SK-N-SH (cell line): ENCODE results near the gene TP53BP2. TPM values are rescaled to one million over a fixed set of nuclear protein-coding genes. Genes with fewer than 3 reads are reported as not detected.
A peak's percentile ranks its signal among the peaks of the same experiment; 100 is the strongest.

Source experiments
- CTCF ChIA-PET: fragments of 300-600, 350-600 bp; formaldehyde crosslinking; extraction: SDS; loops from one replicate; lab custom pipeline; 2021; lab: Yijun Ruan, JAX
- POLR2A ChIA-PET: fragments of 350-600 bp; sonication (Branson Sonifier 250); formaldehyde crosslinking; extraction: SDS; loops from one replicate; lab custom pipeline; 2020; ENCODE audit warnings: antibody characterized with exemption, inconsistent platforms; lab: Yijun Ruan, JAX
- DNase-seq: peaks from one replicate; pipeline ENCODE4 v3.0.0; 2012
- H2AFZ ChIP-seq: fragments of 200-600 bp; sonication (generic); 2 replicates; pipeline ENCODE4 v1.8.1; 2016; ENCODE audit warnings: antibody characterized with exemption, mild to moderate bottlenecking, low read depth
- H3F3A ChIP-seq: fragments of 200-600 bp; sonication (generic); replicated peaks from 2 replicates; pipeline ENCODE3; 2016; ENCODE audit warnings: antibody characterized with exemption, mild to moderate bottlenecking; ENCODE audit not compliant: insufficient read depth
- H3K27ac ChIP-seq, 2 experiments: fragments of 200-500 bp in 1 of 2; fragments of 200-600 bp in 1 of 2; sonication (Bioruptor generic) in 1 of 2; sonication (generic), shearing (Covaris generic) in 1 of 2; 2 replicates each; pipeline versions ENCODE4 v1.5.1 to v1.6.1; 2014 to 2016; ENCODE audit warnings: low read depth in 2 of 2, inconsistent platforms in 1 of 2, low read length in 1 of 2, mild to moderate bottlenecking in 1 of 2, mixed read lengths in 1 of 2
- H3K27me3 ChIP-seq: fragments of 200-600 bp; sonication (generic), shearing (Covaris generic); 2 replicates; pipeline ENCODE4 v1.6.1; 2016; ENCODE audit warnings: mixed run types; ENCODE audit not compliant: insufficient read depth
- H3K36me3 ChIP-seq, 2 experiments: fragments of 200-500 bp in 1 of 2; fragments of 200-600 bp in 1 of 2; sonication (Bioruptor generic) in 1 of 2; sonication (generic) in 1 of 2; replicated peaks in 1 of 2; 2 replicates each; pipeline versions ENCODE3 to v1.5.1; 2014 to 2016; ENCODE audit warnings: low read length in 1 of 2, mild to moderate bottlenecking in 1 of 2; ENCODE audit not compliant: insufficient read depth in 2 of 2, control insufficient read depth in 1 of 2
- H3K4me1 ChIP-seq, 2 experiments: fragments of 200-500 bp in 1 of 2; fragments of 200-600 bp in 1 of 2; sonication (Bioruptor generic) in 1 of 2; sonication (generic), shearing (Covaris generic) in 1 of 2; 2 replicates each; pipeline versions ENCODE4 v1.5.1 to v1.6.1; 2014 to 2016; ENCODE audit warnings: low read depth in 1 of 2, low read length in 1 of 2, mixed run types in 1 of 2; ENCODE audit not compliant: insufficient read depth in 2 of 2, control insufficient read depth in 1 of 2
- H3K4me2 ChIP-seq: fragments of 200-600 bp; sonication (generic), shearing (Covaris generic); 2 replicates; pipeline ENCODE4 v1.6.1; 2017; ENCODE audit warnings: mixed run types
- H3K4me3 ChIP-seq, 2 experiments: fragments of 200-500 bp in 1 of 2; fragments of 200-600 bp in 1 of 2; sonication (Bioruptor generic) in 1 of 2; sonication (generic), shearing (Covaris generic) in 1 of 2; 2 replicates each; pipeline versions ENCODE4 v1.5.1 to v1.8.1; 2014 to 2016; ENCODE audit warnings: low read depth in 2 of 2, inconsistent platforms in 1 of 2, low read length in 1 of 2, mild to moderate bottlenecking in 1 of 2, mixed read lengths in 1 of 2, moderate library complexity in 1 of 2
- H3K79me2 ChIP-seq: fragments of 200-600 bp; sonication (generic); 2 replicates; pipeline ENCODE4 v1.8.1; 2017; ENCODE audit warnings: mild to moderate bottlenecking; ENCODE audit not compliant: insufficient read depth
- H3K9ac ChIP-seq: fragments of 200-600 bp; sonication (generic); 2 replicates; pipeline ENCODE4 v1.6.1; 2017; ENCODE audit warnings: mixed run types
- H3K9me2 ChIP-seq: fragments of 200-600 bp; sonication (generic); 2 replicates; pipeline ENCODE4 v1.6.1; 2017; ENCODE audit warnings: mixed run types
- H3K9me3 ChIP-seq: fragments of 200-600 bp; sonication (generic); 2 replicates; pipeline ENCODE4 v1.6.1; 2017; ENCODE audit warnings: mixed run types, mild to moderate bottlenecking, moderate library complexity
- H4K20me1 ChIP-seq: fragments of 200-600 bp; sonication (generic); 2 replicates; pipeline ENCODE4 v1.6.1; 2017; ENCODE audit warnings: mild to moderate bottlenecking, mixed run types; ENCODE audit not compliant: insufficient read depth
- ELF1 ChIP-seq: IDR thresholded peaks from 2 replicates; pipeline ENCODE4 v1.4.0; 2012
- EP300 ChIP-seq, 2 experiments: IDR thresholded peaks; 2 replicates each; pipeline versions ENCODE4 v1.4.0 to v1.6.1; 2012; ENCODE audit warnings: borderline replicate concordance in 1 of 2, low read depth in 1 of 2, low read length in 1 of 2
- FOXM1 ChIP-seq: IDR thresholded peaks from 2 replicates; pipeline ENCODE4 v1.4.0; 2012; ENCODE audit warnings: low read depth, mild to moderate bottlenecking
- GABPA ChIP-seq: IDR thresholded peaks from 2 replicates; pipeline ENCODE4 v1.4.0; 2012; ENCODE audit warnings: low read depth, mild to moderate bottlenecking
- MAX ChIP-seq: IDR thresholded peaks from 2 replicates; pipeline ENCODE4 v1.4.0; 2012; ENCODE audit warnings: low read depth
- MXI1 ChIP-seq: IDR thresholded peaks from 2 replicates; pipeline ENCODE4 v1.6.1; 2012; ENCODE audit warnings: mild to moderate bottlenecking, low read depth, low read length, improper control_type of control experiment
- NRF1 ChIP-seq: IDR thresholded peaks from 2 replicates; pipeline ENCODE4 v1.6.1; 2012; ENCODE audit warnings: low read depth, mild to moderate bottlenecking, low read length
- PBX3 ChIP-seq: IDR thresholded peaks from 2 replicates; pipeline ENCODE4; 2012
- POLR2AphosphoS5 ChIP-seq: IDR thresholded peaks from 2 replicates; pipeline ENCODE4 v1.6.1; 2012; ENCODE audit warnings: low read depth, low read length
- RAD21 ChIP-seq: IDR thresholded peaks from 2 replicates; pipeline ENCODE4 v1.6.1; 2012; ENCODE audit warnings: mild to moderate bottlenecking, low read length
- RFX5 ChIP-seq: IDR thresholded peaks from 2 replicates; pipeline ENCODE4 v1.6.1; 2012; ENCODE audit warnings: mild to moderate bottlenecking, improper control_type of control experiment, low read length
- SIN3A ChIP-seq: IDR thresholded peaks from 2 replicates; pipeline ENCODE4 v1.6.1; 2012; ENCODE audit warnings: low read depth, mild to moderate bottlenecking, low read length, moderate library complexity, borderline replicate concordance
- SMC3 ChIP-seq: IDR thresholded peaks from 2 replicates; pipeline ENCODE4 v1.6.1; 2012; ENCODE audit warnings: low read depth, low read length, improper control_type of control experiment
- TAF1 ChIP-seq: IDR thresholded peaks from 2 replicates; pipeline ENCODE4 v1.6.1; 2012; ENCODE audit warnings: low read depth, mild to moderate bottlenecking, low read length, moderate library complexity, borderline replicate concordance
- TCF12 ChIP-seq: IDR thresholded peaks from 2 replicates; pipeline ENCODE4 v1.4.0; 2012
- USF1 ChIP-seq: IDR thresholded peaks from 2 replicates; pipeline ENCODE4 v1.4.0; 2012; ENCODE audit warnings: low read depth, borderline replicate concordance
- YY1 ChIP-seq: IDR thresholded peaks from 2 replicates; pipeline ENCODE4 v1.4.0; 2012; ENCODE audit warnings: low read depth, mild to moderate bottlenecking
- WGBS: methylation state at CpG from one replicate; pipeline ENCODE4 v1.1.6; 2017; ENCODE audit warnings: low lambda C conversion rate; 5-methylcytosine and 5-hydroxymethylcytosine counted together
- polyA plus RNA-seq, 3 experiments: library from polyadenylated mRNA; depleted of rRNA; stranded (reverse); fragments of >200 nt; gene quantifications; 2 replicates each; pipeline ENCODE4 v1.2.3, GENCODE V29; 2012
- TF ChIP-seq, protein P1 (sequence below): IDR thresholded peaks from 2 replicates; pipeline ENCODE4 v1.6.1; 2012; ENCODE audit warnings: mild to moderate bottlenecking, low read depth, low read length, moderate library complexity
- TF ChIP-seq, protein P2 (sequence below): fragments of 200-600 bp; sonication (generic); IDR thresholded peaks from 2 replicates; pipeline ENCODE4 v1.6.1; 2017; ENCODE audit warnings: antibody characterized with exemption, mild to moderate bottlenecking, moderate library complexity

TP53BP2 gene, protein sequence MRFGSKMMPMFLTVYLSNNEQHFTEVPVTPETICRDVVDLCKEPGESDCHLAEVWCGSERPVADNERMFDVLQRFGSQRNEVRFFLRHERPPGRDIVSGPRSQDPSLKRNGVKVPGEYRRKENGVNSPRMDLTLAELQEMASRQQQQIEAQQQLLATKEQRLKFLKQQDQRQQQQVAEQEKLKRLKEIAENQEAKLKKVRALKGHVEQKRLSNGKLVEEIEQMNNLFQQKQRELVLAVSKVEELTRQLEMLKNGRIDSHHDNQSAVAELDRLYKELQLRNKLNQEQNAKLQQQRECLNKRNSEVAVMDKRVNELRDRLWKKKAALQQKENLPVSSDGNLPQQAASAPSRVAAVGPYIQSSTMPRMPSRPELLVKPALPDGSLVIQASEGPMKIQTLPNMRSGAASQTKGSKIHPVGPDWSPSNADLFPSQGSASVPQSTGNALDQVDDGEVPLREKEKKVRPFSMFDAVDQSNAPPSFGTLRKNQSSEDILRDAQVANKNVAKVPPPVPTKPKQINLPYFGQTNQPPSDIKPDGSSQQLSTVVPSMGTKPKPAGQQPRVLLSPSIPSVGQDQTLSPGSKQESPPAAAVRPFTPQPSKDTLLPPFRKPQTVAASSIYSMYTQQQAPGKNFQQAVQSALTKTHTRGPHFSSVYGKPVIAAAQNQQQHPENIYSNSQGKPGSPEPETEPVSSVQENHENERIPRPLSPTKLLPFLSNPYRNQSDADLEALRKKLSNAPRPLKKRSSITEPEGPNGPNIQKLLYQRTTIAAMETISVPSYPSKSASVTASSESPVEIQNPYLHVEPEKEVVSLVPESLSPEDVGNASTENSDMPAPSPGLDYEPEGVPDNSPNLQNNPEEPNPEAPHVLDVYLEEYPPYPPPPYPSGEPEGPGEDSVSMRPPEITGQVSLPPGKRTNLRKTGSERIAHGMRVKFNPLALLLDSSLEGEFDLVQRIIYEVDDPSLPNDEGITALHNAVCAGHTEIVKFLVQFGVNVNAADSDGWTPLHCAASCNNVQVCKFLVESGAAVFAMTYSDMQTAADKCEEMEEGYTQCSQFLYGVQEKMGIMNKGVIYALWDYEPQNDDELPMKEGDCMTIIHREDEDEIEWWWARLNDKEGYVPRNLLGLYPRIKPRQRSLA
- 11.4 and 14.8 TPM in 2 replicates for polyA plus RNA-seq (2012; rRNA removed)
- polyA plus RNA-seq (2012; cell fraction: cytosol; rRNA removed): 13.5 and 13.9 TPM in 2 replicates
- 14.2 and 19.2 TPM in 2 replicates for polyA plus RNA-seq (2012; cell fraction: nucleus; rRNA removed)

DNA sequence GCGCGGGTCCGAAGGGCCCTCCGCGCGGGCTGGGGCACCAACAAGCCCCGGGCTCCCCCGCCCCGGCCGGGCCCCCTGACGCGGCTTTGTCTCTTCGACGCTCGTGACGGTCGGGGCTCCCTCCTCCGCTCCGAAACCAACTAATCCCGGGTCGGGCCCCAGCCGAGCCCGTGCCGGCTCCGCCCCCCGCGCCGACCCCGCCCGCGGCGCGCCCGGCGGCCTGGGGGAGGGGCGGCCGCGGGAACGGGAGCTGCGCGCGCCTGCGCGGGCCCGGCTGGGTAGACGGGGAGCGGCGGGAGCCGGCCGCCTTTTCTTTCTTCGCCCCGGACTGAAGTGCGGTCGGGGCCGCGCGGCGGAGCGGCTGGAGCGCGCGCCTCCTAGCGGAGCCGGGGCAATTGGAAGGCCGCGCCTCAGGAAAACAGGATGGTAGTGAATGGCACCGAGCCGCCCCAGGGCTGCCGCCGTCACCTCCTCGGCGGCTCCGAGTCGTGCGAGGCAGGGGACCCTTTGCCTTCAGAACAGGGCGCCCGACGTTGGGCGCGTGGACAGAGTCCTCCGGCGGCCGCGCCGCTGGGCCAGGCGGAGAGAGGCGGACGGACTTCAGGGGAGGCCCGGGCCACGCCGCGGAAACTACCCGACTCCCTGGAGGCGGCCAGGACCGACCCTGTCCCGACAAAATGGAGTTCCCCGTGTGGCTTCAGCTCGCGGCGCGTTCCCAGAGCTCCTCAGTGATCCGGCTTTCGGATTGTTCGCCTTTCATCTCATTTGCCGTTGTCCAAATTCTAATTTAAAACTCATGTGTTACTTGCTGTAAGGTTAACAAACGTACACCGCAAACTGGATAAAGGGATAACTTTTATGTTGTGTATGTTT, at the start of gene TP53BP2:
TP53BP2 (minus strand) TSS at position 138 of the 873 bp plus-strand sequence. CDS start 267 bp downstream, outside the sequence.
- Histone ChIP-seq H2AFZ (peak within 1 kb of the TSS; percentile 90), H3K4me1 (peaks cover 13 to 16% of the 10 kb centered on the region in 2 experiments; a peak in 3 of 4 replicates), H3K79me2 (peaks cover 50% of the 10 kb centered on the region), H3K9me3 (no peaks in the 10 kb centered on the region), H3F3A (peaks cover 19% of the 10 kb centered on the region), H3K9me2 (no peaks in the 10 kb centered on the region), H4K20me1 (peaks cover 33% of the 10 kb centered on the region), H3K27ac (peak within 1 kb of the TSS; percentile 96 to 98), H3K9ac (peak within 1 kb of the TSS; percentile 95), H3K4me3 (peak within 1 kb of the TSS; percentile 81 to 94), H3K27me3 (no peaks in the 10 kb centered on the region), H3K4me2 (peak within 1 kb of the TSS; percentile 84), H3K36me3 (no peaks in the 10 kb centered on the region)
- POLR2A ChIA-PET: interaction anchor here (0.6 to 1.8 kb wide), 10 partner anchors 9 to 66 kb away, joined by 3 to 8 read pairs (median 4); no protein-coding TSS in a partner anchor
- DNase-seq: peak; percentile 97
- TF ChIP-seq NRF1 (peak; percentile 83), POLR2AphosphoS5 (peak; percentile 80), PBX3 (peak; percentile 23; the same call in 1 of the 2 replicates), YY1 (peak; percentile 67; the same call in 1 of the 2 replicates), MAX (peak; percentile 76; the same call in 1 of the 2 replicates), TCF12 (peak; percentile 13; the same call in 1 of the 2 replicates), SIN3A (no peak; the same call in 1 of the 2 replicates), RAD21 (peak; percentile 40), FOXM1 (no peak), ELF1 (peak; percentile 14; the same call in 1 of the 2 replicates), USF1 (no peak), EP300 (IDR thresholded peaks at IDR 0.05; ENCODE audit: borderline replicate concordance in 1 of 2, low read depth in 1 of 2, low read length in 1 of 2) (no peak; a peak in 1 of 4 replicates), TAF1 (peak; percentile 78), MXI1 (no peak; the same call in 1 of the 2 replicates), SMC3 (peak; percentile 45), GABPA (0 out of 2 replicates have a peak, but pooled peaks have one; percentile 4), RFX5 (no peak)
- TF ChIP-seq, protein P1, sequence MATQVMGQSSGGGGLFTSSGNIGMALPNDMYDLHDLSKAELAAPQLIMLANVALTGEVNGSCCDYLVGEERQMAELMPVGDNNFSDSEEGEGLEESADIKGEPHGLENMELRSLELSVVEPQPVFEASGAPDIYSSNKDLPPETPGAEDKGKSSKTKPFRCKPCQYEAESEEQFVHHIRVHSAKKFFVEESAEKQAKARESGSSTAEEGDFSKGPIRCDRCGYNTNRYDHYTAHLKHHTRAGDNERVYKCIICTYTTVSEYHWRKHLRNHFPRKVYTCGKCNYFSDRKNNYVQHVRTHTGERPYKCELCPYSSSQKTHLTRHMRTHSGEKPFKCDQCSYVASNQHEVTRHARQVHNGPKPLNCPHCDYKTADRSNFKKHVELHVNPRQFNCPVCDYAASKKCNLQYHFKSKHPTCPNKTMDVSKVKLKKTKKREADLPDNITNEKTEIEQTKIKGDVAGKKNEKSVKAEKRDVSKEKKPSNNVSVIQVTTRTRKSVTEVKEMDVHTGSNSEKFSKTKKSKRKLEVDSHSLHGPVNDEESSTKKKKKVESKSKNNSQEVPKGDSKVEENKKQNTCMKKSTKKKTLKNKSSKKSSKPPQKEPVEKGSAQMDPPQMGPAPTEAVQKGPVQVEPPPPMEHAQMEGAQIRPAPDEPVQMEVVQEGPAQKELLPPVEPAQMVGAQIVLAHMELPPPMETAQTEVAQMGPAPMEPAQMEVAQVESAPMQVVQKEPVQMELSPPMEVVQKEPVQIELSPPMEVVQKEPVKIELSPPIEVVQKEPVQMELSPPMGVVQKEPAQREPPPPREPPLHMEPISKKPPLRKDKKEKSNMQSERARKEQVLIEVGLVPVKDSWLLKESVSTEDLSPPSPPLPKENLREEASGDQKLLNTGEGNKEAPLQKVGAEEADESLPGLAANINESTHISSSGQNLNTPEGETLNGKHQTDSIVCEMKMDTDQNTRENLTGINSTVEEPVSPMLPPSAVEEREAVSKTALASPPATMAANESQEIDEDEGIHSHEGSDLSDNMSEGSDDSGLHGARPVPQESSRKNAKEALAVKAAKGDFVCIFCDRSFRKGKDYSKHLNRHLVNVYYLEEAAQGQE: peak; percentile 29; the same call in 1 of the 2 replicates
- TF ChIP-seq, protein P2, sequence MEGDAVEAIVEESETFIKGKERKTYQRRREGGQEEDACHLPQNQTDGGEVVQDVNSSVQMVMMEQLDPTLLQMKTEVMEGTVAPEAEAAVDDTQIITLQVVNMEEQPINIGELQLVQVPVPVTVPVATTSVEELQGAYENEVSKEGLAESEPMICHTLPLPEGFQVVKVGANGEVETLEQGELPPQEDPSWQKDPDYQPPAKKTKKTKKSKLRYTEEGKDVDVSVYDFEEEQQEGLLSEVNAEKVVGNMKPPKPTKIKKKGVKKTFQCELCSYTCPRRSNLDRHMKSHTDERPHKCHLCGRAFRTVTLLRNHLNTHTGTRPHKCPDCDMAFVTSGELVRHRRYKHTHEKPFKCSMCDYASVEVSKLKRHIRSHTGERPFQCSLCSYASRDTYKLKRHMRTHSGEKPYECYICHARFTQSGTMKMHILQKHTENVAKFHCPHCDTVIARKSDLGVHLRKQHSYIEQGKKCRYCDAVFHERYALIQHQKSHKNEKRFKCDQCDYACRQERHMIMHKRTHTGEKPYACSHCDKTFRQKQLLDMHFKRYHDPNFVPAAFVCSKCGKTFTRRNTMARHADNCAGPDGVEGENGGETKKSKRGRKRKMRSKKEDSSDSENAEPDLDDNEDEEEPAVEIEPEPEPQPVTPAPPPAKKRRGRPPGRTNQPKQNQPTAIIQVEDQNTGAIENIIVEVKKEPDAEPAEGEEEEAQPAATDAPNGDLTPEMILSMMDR: peak; percentile 70
- WGBS: 1% methylated on average over 12 of the region's 107 CpGs
- CTCF ChIA-PET: interaction anchor here (0.6 to 3.7 kb wide), 12 partner anchors 10 to 510 kb away, joined by 3 to 18 read pairs (median 5); no protein-coding TSS in a partner anchor
